Measurements from ENCODE around the gene DGKZ. TPM values are rescaled to one million over a fixed set of nuclear protein-coding genes. Genes with fewer than 3 reads are reported as not detected.

DGKZ gene
- total and polyA plus RNA-seq, 2 of the 13 experiments (the other 11 are each of a cell fraction or from before 2014, with no cell fraction given): 15.8 to 20.7 TPM

GRCh38 chr11:46392421-46393230 lies 45.4 kb downstream of the DGKZ start (continued):
- TF ChIP-seq ZNF563 (CRISPR knock-in tag; IDR thresholded peaks at IDR 0.05) (peak; percentile 99), SIN3B (IDR thresholded peaks at IDR 0.05; ENCODE audit: low read length) (no peak), RBAK (CRISPR knock-in tag; IDR thresholded peaks at IDR 0.05) (peak; percentile 73; the same call in 1 of the 2 replicates), SOX13 (IDR thresholded peaks at IDR 0.05) (no peak), SOX13 (CRISPR knock-in tag; conservative IDR thresholded peaks at IDR 0.05 in 1 of 2, IDR thresholded peaks at IDR 0.05 in 1 of 2) (peak in 1 of 2 experiments; percentile 72; a peak in 2 of 4 replicates), ATF5 (CRISPR knock-in tag; IDR thresholded peaks at IDR 0.05; ENCODE audit: low read depth) (peak; percentile 86; the same call in 1 of the 2 replicates), ZNF34 (CRISPR knock-in tag; IDR thresholded peaks at IDR 0.05; ENCODE audit: borderline replicate concordance) (no peak), NFE2 (CRISPR knock-in tag; IDR thresholded peaks at IDR 0.05) (0 out of 2 replicates have a peak, but pooled peaks have one; percentile 33), REPIN1 (CRISPR knock-in tag; IDR thresholded peaks at IDR 0.05; ENCODE audit: borderline replicate concordance, low read depth) (peak; percentile 90; the same call in 1 of the 2 replicates), TP53 (CRISPR knock-in tag; conservative IDR thresholded peaks at IDR 0.05) (peak; percentile 93), SMAD9 (CRISPR knock-in tag; IDR thresholded peaks at IDR 0.05) (peak; percentile 98), CERS6 (CRISPR knock-in tag; IDR thresholded peaks at IDR 0.05) (peak; percentile 91), ZNF878 (CRISPR knock-in tag; IDR thresholded peaks at IDR 0.05) (peak; percentile 97), HNRNPLL (IDR thresholded peaks at IDR 0.05; ENCODE audit: low read depth, low read length, poor library complexity, severe bottlenecking) (no peak), CBFB (CRISPR knock-in tag; IDR thresholded peaks at IDR 0.05) (peak; percentile 59; the same call in 1 of the 2 replicates), PATZ1 (CRISPR knock-in tag; IDR thresholded peaks at IDR 0.05) (peak; percentile 80), HNRNPL (IDR thresholded peaks at IDR 0.05; ENCODE audit: low read depth, low read length) (0 out of 2 replicates have a peak, but pooled peaks have one; percentile 61), TCF12 (IDR thresholded peaks at IDR 0.05) (no peak), TCF12 (CRISPR knock-in tag; IDR thresholded peaks at IDR 0.05) (0 out of 2 replicates have a peak, but pooled peaks have one; percentile 30), NR1H2 (CRISPR knock-in tag; IDR thresholded peaks at IDR 0.05; ENCODE audit: borderline replicate concordance, low read depth) (peak; percentile 84), ZNF567 (CRISPR knock-in tag; IDR thresholded peaks at IDR 0.05; ENCODE audit: borderline replicate concordance) (0 out of 2 replicates have a peak, but pooled peaks have one; percentile 64), TIGD3 (CRISPR knock-in tag; IDR thresholded peaks at IDR 0.05; ENCODE audit: borderline replicate concordance) (peak; percentile 98; the same call in 1 of the 2 replicates), SCMH1 (CRISPR knock-in tag; IDR thresholded peaks at IDR 0.05; ENCODE audit: borderline replicate concordance) (no peak)

Data from HepG2 (cell line).